ENCODE data around the gene ZC3H7B.

GRCh38 chr22:41347066-41347859 is 45.9 kb downstream of the ZC3H7B start:
- TF ChIP-seq EZH2 (IDR thresholded peaks at IDR 0.05; ENCODE audit: borderline replicate concordance, low read length): no peak
- no peak for TF ChIP-seq CTCF (IDR thresholded peaks at IDR 0.05; ENCODE audit: low read length)

Measured in OCI-LY1 (cell line).